Measurements from ENCODE around the gene DGCR6L.
"Not testable (repeated sequence)": the region's sequence is repeated elsewhere in the genome, so short reads cannot be mapped to it uniquely, and the experiment has no call there.

DNA sequence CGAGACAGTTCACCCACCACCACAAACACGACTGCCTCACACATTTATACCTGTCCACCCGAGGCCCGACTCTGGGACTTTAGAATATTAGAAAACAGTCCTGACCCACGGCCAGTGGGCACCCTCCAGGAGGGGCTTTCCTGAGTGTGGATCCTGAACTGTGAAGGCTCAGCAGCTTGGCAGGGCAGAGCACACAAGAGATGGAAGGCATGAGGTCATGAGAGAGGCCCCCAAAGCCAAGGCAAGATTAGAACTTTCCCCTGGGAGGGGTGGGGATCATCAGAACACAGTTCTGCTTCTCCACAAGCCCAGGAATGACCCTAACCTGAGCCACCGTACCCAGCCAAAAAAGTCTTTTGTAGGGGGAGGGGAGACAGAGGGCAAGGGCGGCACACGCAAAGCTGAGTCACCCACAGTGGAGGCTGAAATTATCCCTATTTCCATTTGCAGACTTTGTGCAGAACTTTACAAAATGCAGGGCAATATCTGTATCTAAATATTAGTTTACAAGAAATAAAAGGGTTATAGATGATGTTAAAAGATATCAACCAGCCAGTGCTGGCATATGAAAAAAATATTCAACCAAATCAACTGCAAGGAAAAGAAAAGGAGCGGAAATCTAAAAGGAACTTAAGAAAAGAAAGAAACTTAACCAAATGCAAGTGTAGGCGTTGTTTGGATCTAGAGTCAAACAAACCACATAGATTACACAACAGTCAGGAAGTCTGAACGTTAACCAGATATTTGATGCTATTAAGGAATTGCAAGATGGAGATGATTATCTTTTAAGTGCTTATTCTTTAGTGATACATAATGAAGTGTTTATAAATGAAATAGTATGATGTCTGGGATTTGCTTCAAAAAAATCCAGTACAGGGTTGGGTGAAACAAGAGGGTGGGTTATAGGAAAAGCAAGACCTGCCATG lies 44.7 kb upstream of the DGCR6L start:
- not testable (repeated sequence) for TF ChIP-seq SUZ12 (IDR thresholded peaks at IDR 0.05); TARDBP (IDR thresholded peaks at IDR 0.05); FOXA1 (IDR thresholded peaks at IDR 0.05); LEF1 (IDR thresholded peaks at IDR 0.05; ENCODE audit: borderline replicate concordance)
